Measurements from ENCODE around the gene P2RY8.
"Not testable (repeated sequence)": the region's sequence is repeated elsewhere in the genome, so short reads cannot be mapped to it uniquely, and the experiment has no call there.

The P2RY8 gene

DNA sequence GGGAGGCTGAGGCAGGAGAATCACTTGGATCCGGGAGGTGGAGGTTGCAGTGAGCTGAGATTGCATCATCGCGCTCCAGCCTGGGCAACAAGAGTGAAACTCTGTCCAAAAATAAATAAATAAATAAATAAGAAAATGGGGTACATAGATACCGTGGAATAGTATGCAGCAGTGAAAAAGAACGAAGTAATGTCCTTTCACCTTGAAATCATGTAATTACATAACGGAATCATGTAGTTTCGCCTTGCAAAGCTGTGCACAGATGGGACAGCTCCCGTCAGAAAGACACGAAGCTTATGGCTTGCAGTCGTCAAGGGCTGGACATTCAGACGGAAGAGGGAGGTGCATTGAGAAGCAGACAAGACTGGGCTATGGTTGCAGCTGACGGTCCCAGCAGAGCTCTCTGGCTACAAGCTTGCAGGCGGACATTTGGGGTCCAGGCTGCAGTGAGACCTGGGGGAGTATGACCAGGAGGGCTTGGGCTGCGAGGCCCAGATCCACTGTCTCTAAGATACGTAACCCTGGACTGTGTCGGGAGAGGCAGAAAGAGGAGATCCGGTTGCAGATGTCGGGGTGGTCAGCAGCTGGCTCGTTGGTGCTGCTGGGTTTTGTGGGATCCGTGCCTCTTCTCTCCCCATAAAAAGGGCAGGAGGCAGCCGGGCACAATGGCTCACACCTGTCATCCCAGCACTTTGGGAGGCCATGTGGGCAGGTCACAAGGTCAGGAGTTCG, 6.2 kb upstream of the P2RY8 start:
- no peak for DNase-seq

DNA sequence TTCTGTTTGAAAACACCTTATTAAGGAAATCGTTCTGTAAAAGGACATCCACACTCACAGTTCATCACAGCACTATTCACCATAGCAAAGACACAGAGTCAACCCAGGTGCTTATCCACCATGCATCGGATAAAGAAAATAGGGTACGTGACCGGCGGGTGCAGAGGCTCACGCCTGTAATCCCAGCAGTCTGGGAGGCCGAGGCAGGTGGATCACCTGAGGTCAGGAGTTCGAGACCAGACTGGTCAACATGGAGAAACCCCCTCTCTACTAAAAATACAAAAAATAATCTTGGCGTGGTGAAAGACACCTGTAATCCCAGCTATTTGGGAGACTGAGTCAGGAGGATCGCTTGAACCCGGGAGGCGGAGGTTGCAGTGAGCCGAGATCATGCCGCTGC, 2.2 kb upstream of the P2RY8 start:
- not testable (repeated sequence) for DNase-seq

GRCh38 chrX:1537716-1538090, 718 bp upstream of the P2RY8 start:
- DNase-seq = not testable (repeated sequence)

GRCh38 chrX:1536712-1537030, 314 bp downstream of the P2RY8 start:
- no peak for DNase-seq

DNA sequence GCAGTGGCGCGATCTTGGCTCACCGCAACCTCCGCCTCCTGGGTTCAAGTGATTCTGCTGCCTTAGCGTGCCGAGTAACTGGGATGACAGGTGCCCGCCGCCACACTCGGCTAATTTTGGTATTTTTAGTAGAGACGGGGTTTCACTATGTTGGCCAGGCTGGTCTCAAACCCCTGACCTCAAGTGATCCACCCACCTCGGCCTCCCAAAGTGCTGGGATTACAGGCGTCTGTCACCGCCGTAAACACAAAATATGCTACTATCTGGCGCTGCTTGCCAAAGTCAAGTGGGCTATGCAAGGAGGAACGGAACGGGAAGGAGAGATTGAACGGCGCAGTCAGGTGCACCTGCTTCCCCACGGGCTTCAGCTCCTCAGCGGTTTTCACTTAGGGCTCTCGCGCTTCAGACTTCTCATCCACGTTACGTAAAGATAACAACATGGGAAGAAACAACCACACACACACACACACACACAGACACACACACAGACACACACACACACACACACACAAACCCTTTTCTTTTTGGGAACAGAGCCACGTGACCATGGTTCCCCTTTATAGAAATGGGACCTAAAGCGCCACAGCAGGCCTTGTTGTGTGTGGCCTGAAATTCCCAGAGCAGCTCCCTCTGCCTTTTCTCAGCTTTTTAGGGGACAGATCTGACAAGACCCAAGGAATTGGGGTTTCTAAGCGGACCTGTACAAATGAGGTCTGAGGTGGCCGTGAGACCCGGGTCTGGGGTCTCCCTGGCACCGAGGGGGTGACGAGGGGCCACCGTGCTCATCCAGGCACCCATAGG, 1.5 kb downstream of the P2RY8 start:
- DNase-seq = no peak

DNA sequence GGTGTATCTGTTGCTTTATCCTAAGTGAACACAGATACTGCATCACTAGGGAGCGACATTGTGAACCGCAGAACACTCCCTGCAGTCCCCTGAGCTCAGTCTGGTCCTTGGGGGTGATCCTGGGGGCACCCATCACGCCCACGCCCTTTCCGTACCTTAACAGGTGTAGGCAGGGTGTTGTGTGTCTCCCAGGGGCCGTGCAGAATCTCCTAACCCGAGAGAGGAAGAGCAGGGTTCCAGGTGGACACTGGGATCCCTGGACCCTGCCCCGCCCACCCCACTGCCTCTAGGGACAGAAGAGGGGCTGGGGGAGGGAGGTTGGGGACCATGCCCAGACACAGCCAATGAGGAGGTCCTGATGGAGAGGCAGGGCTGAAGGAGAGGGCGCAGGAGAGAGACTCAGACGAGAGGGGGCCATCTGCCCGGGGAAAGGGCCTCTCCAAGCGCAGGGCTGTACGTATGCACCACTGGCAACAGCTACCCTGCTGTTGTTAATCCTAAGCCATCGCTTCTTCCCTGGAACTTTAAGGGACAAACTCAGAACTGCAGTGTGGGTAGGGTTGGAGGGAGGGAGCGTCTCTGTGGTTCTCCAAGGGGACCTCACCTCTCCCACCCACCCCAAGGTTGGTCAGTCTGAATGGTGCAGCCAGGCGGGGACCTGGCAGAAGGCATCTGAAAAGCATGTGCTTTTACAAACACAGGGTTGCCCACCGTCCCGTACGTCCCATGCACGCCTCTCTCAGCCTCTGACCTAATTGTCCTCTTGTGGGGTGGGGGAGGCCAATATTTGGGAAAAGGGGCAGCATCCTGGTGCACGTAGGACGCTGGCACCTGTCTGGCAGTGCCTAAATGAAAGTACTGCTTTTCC, 2.5 kb downstream of the P2RY8 start:
- DNase-seq = no peak

- DNase-seq = no peak
Measured at GRCh38 chrX:1533058-1533457, 3.9 kb downstream of the P2RY8 start.

- DNase-seq = no peak
Measured at GRCh38 chrX:1531096-1531890, 5.7 kb downstream of the P2RY8 start.

DNA sequence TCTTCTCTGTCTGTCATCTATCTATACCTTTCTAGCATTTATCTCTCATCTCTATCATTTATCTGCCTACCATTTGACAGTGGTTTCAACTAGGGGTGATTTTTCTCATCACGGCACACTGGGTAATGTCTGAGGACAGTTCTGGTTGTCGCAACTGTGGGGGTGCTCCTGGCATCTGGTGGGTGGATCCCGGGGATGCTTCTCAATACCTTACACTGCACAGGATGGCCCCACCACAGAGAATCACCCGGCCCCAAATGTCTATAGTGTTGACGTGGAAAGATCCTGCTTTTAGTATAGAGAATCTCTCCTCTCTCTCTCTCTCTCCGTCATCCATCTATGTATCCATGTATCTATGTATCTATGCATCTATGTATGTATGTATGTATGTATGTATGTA, 7.2 kb downstream of the P2RY8 start:
- no peak for DNase-seq

DNA sequence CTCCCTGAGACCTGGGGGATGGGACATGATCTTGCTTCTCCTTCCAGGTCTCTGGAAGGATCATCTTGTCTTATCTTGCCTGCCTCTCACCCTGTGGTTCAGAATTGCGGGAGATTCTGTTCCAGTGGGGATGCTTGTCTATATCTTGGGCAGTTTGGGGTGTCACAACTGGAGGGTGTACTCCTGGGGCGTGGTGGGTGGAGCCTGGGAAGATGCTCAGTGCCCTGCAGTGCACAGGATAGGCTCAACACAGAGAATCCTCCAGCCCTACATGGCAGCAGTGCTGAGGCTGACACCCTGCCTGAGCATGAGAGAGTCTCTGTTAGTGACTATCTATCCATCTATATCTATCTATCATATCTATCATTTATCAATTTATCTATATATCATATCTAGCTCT, 7.7 kb downstream of the P2RY8 start:
- DNase-seq = no peak

- no peak for DNase-seq
Measured at GRCh38 chrX:1528884-1529203, 8.1 kb downstream of the P2RY8 start.

GRCh38 chrX:1528186-1528883, 8.7 kb downstream of the P2RY8 start:
- DNase-seq = no peak

DNA sequence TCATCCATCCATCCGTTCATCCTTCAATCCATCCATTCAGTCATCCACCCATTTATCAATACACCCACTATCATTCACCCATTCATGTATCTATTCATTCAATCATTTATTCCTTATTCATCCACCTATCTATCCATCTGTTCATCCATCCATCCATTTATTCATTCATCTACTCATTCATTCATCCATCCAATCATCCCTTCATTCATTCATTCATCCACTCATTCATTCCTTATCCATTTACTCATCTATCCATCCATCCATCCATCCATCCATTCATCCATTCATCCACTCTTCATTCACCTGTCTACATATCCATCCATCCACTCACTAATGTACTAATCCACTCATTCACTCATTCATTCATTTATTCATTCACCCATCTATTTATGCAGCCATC, 9.5 kb downstream of the P2RY8 start:
- DNase-seq = no peak

DNA sequence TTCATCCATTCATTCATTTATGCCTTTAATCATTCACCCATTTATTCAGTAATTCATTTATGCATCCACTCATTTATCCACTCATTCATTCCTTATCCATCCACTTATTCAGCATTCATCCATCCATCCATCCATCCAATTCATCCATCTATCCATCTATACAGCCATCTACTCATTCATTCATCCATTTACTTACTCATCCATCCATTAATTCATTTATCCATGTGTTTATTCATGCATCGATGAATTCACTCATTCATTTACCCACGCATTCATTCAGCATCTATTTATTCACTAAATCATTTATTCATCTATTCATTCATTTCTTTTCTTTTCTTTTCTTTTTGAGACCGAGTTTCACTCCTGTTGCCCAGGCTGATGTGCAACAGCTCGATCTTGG, 10.4 kb downstream of the P2RY8 start:
- DNase-seq = no peak

GRCh38 chrX:1525583-1526355, 11.2 kb downstream of the P2RY8 start:
- no peak for DNase-seq

GRCh38 chrX:1524874-1525582, 12.0 kb downstream of the P2RY8 start:
- no peak for DNase-seq

GRCh38 chrX:1522905-1523304, 14.1 kb downstream of the P2RY8 start:
- DNase-seq = not testable (repeated sequence)

- DNase-seq = no peak
Measured at GRCh38 chrX:1521459-1521956, 15.5 kb downstream of the P2RY8 start.

- DNase-seq = no peak
Measured at GRCh38 chrX:1520350-1520749, 16.6 kb downstream of the P2RY8 start.

DNA sequence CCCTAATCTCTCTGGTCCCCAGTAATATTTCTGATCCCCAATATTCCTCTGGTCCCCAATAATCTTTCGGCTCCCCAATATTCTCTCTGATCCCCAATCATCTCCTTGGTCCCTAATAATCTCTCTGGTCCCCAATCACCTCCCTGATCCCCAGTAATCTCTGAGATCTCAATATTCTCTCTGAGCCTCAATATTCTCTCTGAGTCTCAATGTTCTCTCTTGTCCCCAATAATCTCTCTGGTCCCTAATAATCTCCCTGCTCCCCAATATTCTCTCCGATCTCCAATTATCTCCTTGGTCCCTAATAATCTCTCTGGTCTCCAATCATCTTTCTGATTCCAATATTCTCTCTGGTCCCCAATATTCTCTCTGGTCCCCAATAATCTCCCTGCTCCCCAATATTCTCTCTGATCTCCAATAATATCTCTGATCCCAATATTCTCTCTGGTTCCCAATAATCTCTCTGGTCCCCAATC, 17.9 kb downstream of the P2RY8 start:
- no peak for DNase-seq
